ENCODE measurements around the gene GGCT. TPM values are rescaled to one million over a fixed set of nuclear protein-coding genes. Genes with fewer than 3 reads are reported as not detected.
"Not testable (repeated sequence)": the region's sequence is repeated elsewhere in the genome, so short reads cannot be mapped to it uniquely, and the experiment has no call there.

GGCT gene
- total RNA-seq, 1 donor from 2014 or later: 12.5 TPM

GRCh38 chr7:30543115-30543514 is 38.5 kb upstream of the GGCT start:
- not testable (repeated sequence) for H3K9ac ChIP-seq (ENCODE audit: low read depth in 1 of 3, low read length in 3 of 3); H3K27ac ChIP-seq (ENCODE audit: low read depth, low read length); H3K9me3 ChIP-seq (ENCODE audit: control insufficient read depth in 3 of 3, low read length in 3 of 3); H3K4me3 ChIP-seq (ENCODE audit: low read length in 3 of 3); H3K27me3 ChIP-seq (ENCODE audit: control insufficient read depth in 3 of 3, insufficient read depth in 3 of 3, low read length in 3 of 3); H3K4me1 ChIP-seq (ENCODE audit: control insufficient read depth in 3 of 3, insufficient read depth in 3 of 3, low read length in 3 of 3); H3K36me3 ChIP-seq (ENCODE audit: control insufficient read depth in 3 of 3, insufficient read depth in 3 of 3, low read length in 3 of 3)

- H3K27me3 ChIP-seq (ENCODE audit: control insufficient read depth in 3 of 3, insufficient read depth in 3 of 3, low read length in 3 of 3): no peaks in the 10 kb centered on the region
- no peaks in the 10 kb centered on the region for H3K4me1 ChIP-seq (ENCODE audit: control insufficient read depth in 3 of 3, insufficient read depth in 3 of 3, low read length in 3 of 3)
- no peak overlapping the region for H3K27ac ChIP-seq (ENCODE audit: low read depth, low read length)
- H3K9ac ChIP-seq (ENCODE audit: low read depth in 1 of 3, low read length in 3 of 3): no peak overlapping the region
- peaks cover 0 to 3% (median 0%) of the 10 kb centered on the region in 3 donors for H3K36me3 ChIP-seq (ENCODE audit: control insufficient read depth in 3 of 3, insufficient read depth in 3 of 3, low read length in 3 of 3)
- H3K9me3 ChIP-seq (ENCODE audit: control insufficient read depth in 3 of 3, low read length in 3 of 3): no peaks in the 10 kb centered on the region
- H3K4me3 ChIP-seq (ENCODE audit: low read length in 3 of 3): no peak overlapping the region
Measured at GRCh38 chr7:30533886-30534285, 29.3 kb upstream of the GGCT start.

- H3K4me3 ChIP-seq (ENCODE audit: low read length in 3 of 3): no peak overlapping the region
- peaks cover 0 to 2% (median 0%) of the 10 kb centered on the region in 3 donors for H3K36me3 ChIP-seq (ENCODE audit: control insufficient read depth in 3 of 3, insufficient read depth in 3 of 3, low read length in 3 of 3)
- no peak overlapping the region for H3K9ac ChIP-seq (ENCODE audit: low read depth in 1 of 3, low read length in 3 of 3)
- H3K27me3 ChIP-seq (ENCODE audit: control insufficient read depth in 3 of 3, insufficient read depth in 3 of 3, low read length in 3 of 3): no peaks in the 10 kb centered on the region
- no peak overlapping the region for H3K27ac ChIP-seq (ENCODE audit: low read depth, low read length)
- no peaks in the 10 kb centered on the region for H3K4me1 ChIP-seq (ENCODE audit: control insufficient read depth in 3 of 3, insufficient read depth in 3 of 3, low read length in 3 of 3)
- H3K9me3 ChIP-seq (ENCODE audit: control insufficient read depth in 3 of 3, low read length in 3 of 3): no peaks in the 10 kb centered on the region
Measured at GRCh38 chr7:30531286-30531685, 26.7 kb upstream of the GGCT start.

- H3K4me1 ChIP-seq (ENCODE audit: control insufficient read depth in 3 of 3, insufficient read depth in 3 of 3, low read length in 3 of 3): no peaks in the 10 kb centered on the region
- H3K4me3 ChIP-seq (ENCODE audit: low read length in 3 of 3): no peak overlapping the region
- H3K9ac ChIP-seq (ENCODE audit: low read depth in 1 of 3, low read length in 3 of 3): no peak overlapping the region
- H3K27ac ChIP-seq (ENCODE audit: low read depth, low read length): no peak overlapping the region
- H3K9me3 ChIP-seq (ENCODE audit: control insufficient read depth in 3 of 3, low read length in 3 of 3): no peaks in the 10 kb centered on the region
- H3K36me3 ChIP-seq (ENCODE audit: control insufficient read depth in 3 of 3, insufficient read depth in 3 of 3, low read length in 3 of 3): peaks cover 0 to 1% (median 0%) of the 10 kb centered on the region in 3 donors
- no peaks in the 10 kb centered on the region for H3K27me3 ChIP-seq (ENCODE audit: control insufficient read depth in 3 of 3, insufficient read depth in 3 of 3, low read length in 3 of 3)
Measured at GRCh38 chr7:30530373-30530772, 25.7 kb upstream of the GGCT start.

- peaks cover 0 to 2% (median 0%) of the 10 kb centered on the region in 3 donors for H3K4me1 ChIP-seq (ENCODE audit: control insufficient read depth in 3 of 3, insufficient read depth in 3 of 3, low read length in 3 of 3)
- H3K27me3 ChIP-seq (ENCODE audit: control insufficient read depth in 3 of 3, insufficient read depth in 3 of 3, low read length in 3 of 3): no peaks in the 10 kb centered on the region
- no peaks in the 10 kb centered on the region for H3K9me3 ChIP-seq (ENCODE audit: control insufficient read depth in 3 of 3, low read length in 3 of 3)
- no peak overlapping the region for H3K27ac ChIP-seq (ENCODE audit: low read depth, low read length)
- no peak overlapping the region for H3K9ac ChIP-seq (ENCODE audit: low read depth in 1 of 3, low read length in 3 of 3)
- H3K36me3 ChIP-seq (ENCODE audit: control insufficient read depth in 3 of 3, insufficient read depth in 3 of 3, low read length in 3 of 3): peaks cover 0 to 3% (median 0%) of the 10 kb centered on the region in 3 donors
- no peak overlapping the region for H3K4me3 ChIP-seq (ENCODE audit: low read length in 3 of 3)
Measured at GRCh38 chr7:30528779-30529178, 24.1 kb upstream of the GGCT start.

GRCh38 chr7:30527297-30527696 is 22.7 kb upstream of the GGCT start:
- not testable (repeated sequence) for H3K36me3 ChIP-seq (ENCODE audit: control insufficient read depth in 3 of 3, insufficient read depth in 3 of 3, low read length in 3 of 3); H3K9me3 ChIP-seq (ENCODE audit: control insufficient read depth in 3 of 3, low read length in 3 of 3); H3K4me3 ChIP-seq (ENCODE audit: low read length in 3 of 3); H3K27ac ChIP-seq (ENCODE audit: low read depth, low read length); H3K9ac ChIP-seq (ENCODE audit: low read depth in 1 of 3, low read length in 3 of 3); H3K27me3 ChIP-seq (ENCODE audit: control insufficient read depth in 3 of 3, insufficient read depth in 3 of 3, low read length in 3 of 3); H3K4me1 ChIP-seq (ENCODE audit: control insufficient read depth in 3 of 3, insufficient read depth in 3 of 3, low read length in 3 of 3)

GRCh38 chr7:30526163-30526562 is 21.5 kb upstream of the GGCT start:
- H3K4me3 ChIP-seq (ENCODE audit: low read length in 3 of 3): no peak overlapping the region
- H3K27me3 ChIP-seq (ENCODE audit: control insufficient read depth in 3 of 3, insufficient read depth in 3 of 3, low read length in 3 of 3): no peaks in the 10 kb centered on the region
- peaks cover 0 to 2% (median 0%) of the 10 kb centered on the region in 3 donors for H3K4me1 ChIP-seq (ENCODE audit: control insufficient read depth in 3 of 3, insufficient read depth in 3 of 3, low read length in 3 of 3)
- H3K9ac ChIP-seq (ENCODE audit: low read depth in 1 of 3, low read length in 3 of 3): no peak overlapping the region
- H3K27ac ChIP-seq (ENCODE audit: low read depth, low read length): no peak overlapping the region
- no peaks in the 10 kb centered on the region for H3K9me3 ChIP-seq (ENCODE audit: control insufficient read depth in 3 of 3, low read length in 3 of 3)
- H3K36me3 ChIP-seq (ENCODE audit: control insufficient read depth in 3 of 3, insufficient read depth in 3 of 3, low read length in 3 of 3): peaks cover 0 to 3% (median 0%) of the 10 kb centered on the region in 3 donors

GRCh38 chr7:30525429-30525828 is 20.8 kb upstream of the GGCT start:
- no peak overlapping the region for H3K9ac ChIP-seq (ENCODE audit: low read depth in 1 of 3, low read length in 3 of 3)
- peaks cover 0 to 2% (median 0%) of the 10 kb centered on the region in 3 donors for H3K4me1 ChIP-seq (ENCODE audit: control insufficient read depth in 3 of 3, insufficient read depth in 3 of 3, low read length in 3 of 3)
- H3K9me3 ChIP-seq (ENCODE audit: control insufficient read depth in 3 of 3, low read length in 3 of 3): no peaks in the 10 kb centered on the region
- no peaks in the 10 kb centered on the region for H3K27me3 ChIP-seq (ENCODE audit: control insufficient read depth in 3 of 3, insufficient read depth in 3 of 3, low read length in 3 of 3)
- no peak overlapping the region for H3K4me3 ChIP-seq (ENCODE audit: low read length in 3 of 3)
- no peak overlapping the region for H3K27ac ChIP-seq (ENCODE audit: low read depth, low read length)
- peaks cover 0 to 3% (median 0%) of the 10 kb centered on the region in 3 donors for H3K36me3 ChIP-seq (ENCODE audit: control insufficient read depth in 3 of 3, insufficient read depth in 3 of 3, low read length in 3 of 3)

- Histone ChIP-seq H3K9ac (ENCODE audit: low read depth in 1 of 3, low read length in 3 of 3) (no peak overlapping the region), H3K27me3 (ENCODE audit: control insufficient read depth in 3 of 3, insufficient read depth in 3 of 3, low read length in 3 of 3) (no peaks in the 10 kb centered on the region), H3K9me3 (ENCODE audit: control insufficient read depth in 3 of 3, low read length in 3 of 3) (no peaks in the 10 kb centered on the region), H3K36me3 (ENCODE audit: control insufficient read depth in 3 of 3, insufficient read depth in 3 of 3, low read length in 3 of 3) (peaks cover 0 to 3% (median 0%) of the 10 kb centered on the region in 3 donors), H3K4me1 (ENCODE audit: control insufficient read depth in 3 of 3, insufficient read depth in 3 of 3, low read length in 3 of 3) (peaks cover 0 to 2% (median 0%) of the 10 kb centered on the region in 3 donors), H3K27ac (ENCODE audit: low read depth, low read length) (no peak overlapping the region), H3K4me3 (ENCODE audit: low read length in 3 of 3) (no peak overlapping the region)
Measured at GRCh38 chr7:30524545-30524944, 19.9 kb upstream of the GGCT start.

GRCh38 chr7:30523466-30523865 is 18.8 kb upstream of the GGCT start:
- Histone ChIP-seq H3K27me3 (ENCODE audit: control insufficient read depth in 3 of 3, insufficient read depth in 3 of 3, low read length in 3 of 3) (no peaks in the 10 kb centered on the region), H3K4me3 (ENCODE audit: low read length in 3 of 3) (no peak overlapping the region), H3K36me3 (ENCODE audit: control insufficient read depth in 3 of 3, insufficient read depth in 3 of 3, low read length in 3 of 3) (peaks cover 0 to 3% (median 0%) of the 10 kb centered on the region in 3 donors), H3K4me1 (ENCODE audit: control insufficient read depth in 3 of 3, insufficient read depth in 3 of 3, low read length in 3 of 3) (peaks cover 0 to 2% (median 0%) of the 10 kb centered on the region in 3 donors), H3K9ac (ENCODE audit: low read depth in 1 of 3, low read length in 3 of 3) (no peak overlapping the region), H3K9me3 (ENCODE audit: control insufficient read depth in 3 of 3, low read length in 3 of 3) (no peaks in the 10 kb centered on the region), H3K27ac (ENCODE audit: low read depth, low read length) (no peak overlapping the region)

- Histone ChIP-seq H3K27me3 (ENCODE audit: control insufficient read depth in 3 of 3, insufficient read depth in 3 of 3, low read length in 3 of 3) (no peaks in the 10 kb centered on the region), H3K27ac (ENCODE audit: low read depth, low read length) (no peak overlapping the region), H3K36me3 (ENCODE audit: control insufficient read depth in 3 of 3, insufficient read depth in 3 of 3, low read length in 3 of 3) (peaks cover 0 to 3% (median 0%) of the 10 kb centered on the region in 3 donors), H3K9me3 (ENCODE audit: control insufficient read depth in 3 of 3, low read length in 3 of 3) (no peaks in the 10 kb centered on the region), H3K4me1 (ENCODE audit: control insufficient read depth in 3 of 3, insufficient read depth in 3 of 3, low read length in 3 of 3) (peaks cover 0 to 2% (median 0%) of the 10 kb centered on the region in 3 donors), H3K9ac (ENCODE audit: low read depth in 1 of 3, low read length in 3 of 3) (no peak overlapping the region), H3K4me3 (ENCODE audit: low read length in 3 of 3) (no peak overlapping the region)
Measured at GRCh38 chr7:30522159-30522558, 17.5 kb upstream of the GGCT start.
